ENCODE results near the gene PKD1. TPM values are rescaled to one million over a fixed set of nuclear protein-coding genes. Genes with fewer than 3 reads are reported as not detected.

The PKD1 gene
- total RNA-seq, 2 experiments from 2014 or later = 65.3 to 70.7 TPM

DNA sequence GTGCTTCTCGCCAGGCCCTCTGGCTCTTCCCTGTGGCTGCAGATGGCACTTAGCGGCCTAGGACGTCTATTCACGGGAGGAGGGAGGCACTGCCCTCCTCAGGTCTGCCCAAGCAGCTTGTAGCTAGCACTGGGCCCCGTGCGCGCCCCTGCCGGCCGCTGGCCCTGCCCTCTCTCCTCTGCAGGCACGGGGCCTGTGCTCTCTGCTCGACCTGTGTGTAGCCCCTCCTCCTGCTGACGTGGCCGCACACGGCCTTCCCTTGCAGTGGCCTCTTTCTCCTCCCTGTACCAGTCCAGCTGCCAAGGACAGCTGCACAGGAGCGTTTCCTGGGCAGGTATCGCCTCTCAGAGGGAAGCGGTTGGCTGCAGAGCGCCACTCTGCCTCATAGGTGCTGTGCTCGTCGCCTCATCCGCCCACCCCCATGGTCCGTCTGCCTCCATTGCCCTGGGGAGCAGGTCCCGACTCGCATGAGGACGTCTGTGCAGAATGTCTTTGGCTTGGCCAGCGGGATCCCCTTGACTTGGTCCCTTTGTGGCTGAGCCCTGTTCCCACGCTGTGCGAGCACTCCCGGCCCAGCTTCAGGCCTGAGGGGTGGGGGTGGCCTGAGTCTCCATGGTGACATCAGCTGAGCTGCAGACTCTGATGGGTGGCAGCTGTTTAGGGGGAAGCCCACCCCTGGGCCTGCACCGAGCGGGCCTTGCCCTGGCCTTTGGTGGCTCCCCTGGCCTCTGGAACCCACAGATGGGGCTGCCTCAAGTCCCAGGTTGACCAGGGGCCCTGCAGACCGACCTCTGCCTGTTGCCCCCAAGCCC, 53.3 kb downstream of the PKD1 start:
- ChIA-PET CTCF (interaction anchor here (1.9 kb wide), 1 partner anchor 58 kb away, joined by 5 read pairs; no protein-coding TSS in a partner anchor), POLR2A (no interaction called here)

DNA sequence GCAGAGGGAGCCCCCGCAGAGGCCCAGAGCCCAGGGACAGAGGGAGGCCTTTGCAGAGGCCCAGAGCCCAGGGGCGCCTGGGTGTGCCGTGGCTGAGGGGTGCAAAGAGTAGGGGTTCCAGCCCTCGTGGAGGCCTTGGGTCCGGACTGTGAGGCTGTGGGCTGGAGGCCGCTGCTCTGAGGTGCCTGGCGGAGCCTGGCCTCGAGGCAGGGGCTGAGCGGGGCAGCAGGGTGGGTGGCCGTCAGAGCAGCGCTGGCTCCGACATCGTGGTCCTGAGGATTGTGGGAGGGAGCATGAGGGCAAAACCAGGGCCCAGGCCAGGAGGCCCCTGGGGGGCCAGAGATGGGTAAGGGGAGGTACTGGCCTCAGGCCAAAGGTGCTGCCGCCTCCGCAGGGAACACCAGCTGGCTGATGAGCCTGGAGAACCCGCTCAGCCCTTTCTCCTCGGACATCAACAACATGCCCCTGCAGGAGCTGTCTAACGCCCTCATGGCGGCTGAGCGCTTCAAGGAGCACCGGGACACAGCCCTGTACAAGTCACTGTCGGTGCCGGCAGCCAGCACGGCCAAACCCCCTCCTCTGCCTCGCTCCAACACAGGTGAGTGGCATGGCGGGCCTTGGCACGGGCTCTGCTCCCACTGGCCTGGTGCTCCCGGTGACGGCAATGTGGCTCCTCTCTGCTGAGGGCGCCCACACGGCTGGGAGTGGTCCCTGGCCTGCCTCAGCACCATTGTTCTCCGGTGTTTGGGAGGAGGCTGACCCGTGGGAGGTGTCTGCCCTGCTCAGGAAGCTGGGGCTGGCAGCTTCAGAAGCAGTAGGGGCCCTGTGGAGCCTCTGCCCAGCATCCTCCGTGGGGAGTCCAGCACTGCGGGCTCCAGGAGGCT, 54.3 kb downstream of the PKD1 start:
- ChIA-PET POLR2A (no interaction called here), CTCF (interaction anchor here (1.9 kb wide), 1 partner anchor 59 kb away, joined by 5 read pairs; no protein-coding TSS in a partner anchor)

GRCh38 chr16:2079991-2080390, 55.7 kb downstream of the PKD1 start:
- ChIA-PET POLR2A (no interaction called here), CTCF (no interaction called here)

GRCh38 chr16:2079311-2079800, 56.3 kb downstream of the PKD1 start:
- ChIA-PET POLR2A (no interaction called here), CTCF (no interaction called here)

DNA sequence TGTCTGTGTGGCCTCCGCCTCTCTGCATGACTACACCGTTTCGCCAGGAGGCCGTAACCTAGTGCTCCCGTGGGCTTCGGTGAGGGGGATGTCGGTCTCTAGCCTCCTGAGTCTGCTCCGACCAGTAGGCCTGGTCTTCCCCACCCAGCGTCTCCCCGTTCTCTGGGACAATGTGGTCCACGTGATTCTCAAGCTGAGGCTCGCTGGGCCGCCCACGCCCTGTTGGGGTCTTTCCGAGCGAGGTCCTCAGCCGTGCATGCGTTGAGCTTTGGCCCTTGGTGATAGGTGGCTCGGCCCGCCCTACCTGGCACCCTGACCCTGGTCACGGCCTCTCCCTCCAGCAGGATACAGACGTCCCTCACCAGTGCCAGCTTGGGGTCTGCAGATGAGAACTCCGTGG, 57.0 kb downstream of the PKD1 start:
- ChIA-PET POLR2A (no interaction called here), CTCF (no interaction called here)

DNA sequence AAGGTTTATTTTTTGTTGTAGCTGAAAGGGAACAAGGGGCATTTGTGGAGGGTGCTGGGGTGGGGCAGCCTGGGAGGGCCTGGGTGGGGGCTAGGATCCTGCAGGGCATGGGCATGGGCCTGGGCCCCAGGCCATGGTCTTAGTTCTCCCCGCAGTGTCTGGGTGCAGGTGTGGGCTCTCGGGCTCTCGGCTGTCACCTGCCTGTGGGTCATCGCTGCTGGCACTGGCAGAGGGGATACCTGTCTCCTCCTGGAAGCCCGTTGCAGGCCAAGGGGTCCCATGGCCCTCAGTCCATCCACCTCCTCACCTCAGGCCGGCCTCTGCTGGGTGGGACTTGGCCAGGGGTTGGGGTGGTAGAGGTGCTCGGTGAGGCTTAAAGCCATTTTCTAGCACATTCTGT, 57.6 kb downstream of the PKD1 start:
- POLR2A ChIA-PET = no interaction called here
- CTCF ChIA-PET = no interaction called here

GRCh38 chr16:2077696-2078095, 58.0 kb downstream of the PKD1 start:
- POLR2A ChIA-PET = no interaction called here
- CTCF ChIA-PET = no interaction called here

- POLR2A ChIA-PET = no interaction called here
- CTCF ChIA-PET = no interaction called here
Observed at GRCh38 chr16:2077016-2077415, 58.7 kb downstream of the PKD1 start.

DNA sequence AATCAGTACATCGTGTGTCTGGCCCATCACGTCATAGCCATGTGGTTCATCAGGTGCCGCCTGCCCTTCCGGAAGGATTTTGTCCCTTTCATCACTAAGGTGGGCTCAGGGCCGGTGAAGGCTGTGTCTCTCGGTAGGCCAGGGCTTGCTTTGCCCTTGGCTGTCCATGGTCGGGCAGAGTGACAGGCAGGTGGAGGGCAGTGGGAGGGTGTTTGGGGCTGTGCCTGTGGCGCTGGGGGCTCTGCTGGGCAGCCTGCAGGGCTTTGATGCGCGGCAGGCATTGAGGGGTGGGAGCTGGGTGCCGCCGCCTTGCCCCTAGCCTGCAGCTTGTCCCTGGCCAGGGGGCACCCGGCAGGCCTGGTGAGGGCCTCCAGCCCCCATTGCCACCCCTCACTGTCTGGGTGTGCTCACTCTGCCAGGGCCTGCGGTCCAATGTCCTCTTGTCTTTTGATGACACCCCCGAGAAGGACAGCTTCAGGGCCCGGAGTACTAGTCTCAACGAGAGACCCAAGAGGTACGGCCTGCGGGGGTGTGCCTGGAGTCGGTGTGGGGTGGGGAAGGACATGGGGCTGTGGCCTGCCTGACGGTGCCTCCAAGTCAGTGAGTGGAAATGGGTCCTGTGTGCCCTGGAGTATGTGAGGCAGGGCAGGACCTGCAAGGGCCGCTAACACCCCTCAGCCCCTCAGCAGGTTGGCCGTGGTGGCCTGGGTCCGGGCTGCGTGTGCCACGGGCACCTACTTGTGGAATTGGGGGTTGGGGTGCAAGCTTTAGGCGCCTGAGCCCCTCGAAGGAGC, 59.4 kb downstream of the PKD1 start:
- ChIA-PET CTCF (no interaction called here), POLR2A (no interaction called here)

DNA sequence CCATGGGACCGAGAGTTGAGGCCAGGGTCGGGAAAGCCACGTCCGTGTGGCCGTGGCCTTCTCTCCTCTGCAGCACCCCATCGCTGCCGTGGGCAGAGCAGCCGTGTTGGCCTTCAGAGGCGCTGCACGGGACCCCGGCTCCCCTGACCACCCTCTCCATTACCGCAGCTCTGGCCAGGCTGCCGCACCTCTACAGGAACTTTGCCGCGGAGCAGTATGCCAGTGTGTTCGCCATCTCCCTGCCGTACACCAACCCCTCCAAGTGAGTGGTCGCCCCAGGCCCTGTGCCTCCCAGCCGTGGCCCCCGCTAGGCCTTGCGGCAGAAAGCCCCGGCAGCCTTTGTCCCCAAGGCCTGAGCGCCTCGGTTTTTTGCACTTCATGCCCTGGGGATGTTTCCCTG, 60.1 kb downstream of the PKD1 start:
- CTCF ChIA-PET = no interaction called here
- POLR2A ChIA-PET = no interaction called here

GRCh38 chr16:2074071-2074470, 61.6 kb downstream of the PKD1 start:
- POLR2A ChIA-PET = interaction anchor here (0.7 kb wide), 1 partner anchor 103 kb away, joined by 3 read pairs; no protein-coding TSS in a partner anchor
- CTCF ChIA-PET = no interaction called here

- ChIA-PET CTCF (interaction anchor here (0.6 kb wide), 1 partner anchor 411 kb away, joined by 3 read pairs; no protein-coding TSS in a partner anchor), POLR2A (interaction anchor here (0.6 kb wide), 1 partner anchor 15 kb away, joined by 3 read pairs; no protein-coding TSS in a partner anchor)
Observed at GRCh38 chr16:2072926-2073325, 62.8 kb downstream of the PKD1 start.

- ChIA-PET CTCF (interaction anchor here (1.2 kb wide), 1 partner anchor 70 kb away, joined by 3 read pairs; no protein-coding TSS in a partner anchor), POLR2A (no interaction called here)
Observed at GRCh38 chr16:2071454-2072202, 64.1 kb downstream of the PKD1 start.

GRCh38 chr16:2070576-2071453, 64.9 kb downstream of the PKD1 start:
- ChIA-PET CTCF (interaction anchor here (1.2 kb wide), 1 partner anchor 70 kb away, joined by 3 read pairs; no protein-coding TSS in a partner anchor), POLR2A (no interaction called here)

DNA sequence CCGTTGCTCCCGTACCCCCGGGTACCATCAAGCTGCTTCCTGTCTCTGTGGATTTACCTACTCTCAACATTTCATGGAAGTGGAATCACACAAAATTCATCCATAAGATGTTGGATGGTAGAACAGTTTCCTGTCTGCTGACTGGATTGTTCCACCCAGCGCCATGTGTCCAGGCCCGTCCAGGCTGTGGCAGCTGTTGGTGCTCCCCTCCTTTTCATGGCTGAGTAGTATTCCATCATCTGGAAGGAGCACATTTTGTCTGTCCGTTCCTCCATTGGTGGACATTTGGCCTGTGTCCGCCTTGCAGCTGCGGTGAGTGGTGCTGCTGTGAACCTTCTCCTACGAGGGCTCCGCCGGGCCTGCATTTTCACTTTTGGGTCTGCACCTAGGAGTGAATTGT, 69.6 kb downstream of the PKD1 start:
- CTCF ChIA-PET = interaction anchor here (1.2 to 1.3 kb wide), 2 partner anchors 43 to 74 kb away, joined by 3 to 5 read pairs; no protein-coding TSS in a partner anchor
- POLR2A ChIA-PET = no interaction called here

- POLR2A ChIA-PET = interaction anchor here (0.6 kb wide), 1 partner anchor 21 kb away, joined by 8 read pairs; no protein-coding TSS in a partner anchor
Observed at GRCh38 chr16:2064368-2064945, 71.2 kb downstream of the PKD1 start.

DNA sequence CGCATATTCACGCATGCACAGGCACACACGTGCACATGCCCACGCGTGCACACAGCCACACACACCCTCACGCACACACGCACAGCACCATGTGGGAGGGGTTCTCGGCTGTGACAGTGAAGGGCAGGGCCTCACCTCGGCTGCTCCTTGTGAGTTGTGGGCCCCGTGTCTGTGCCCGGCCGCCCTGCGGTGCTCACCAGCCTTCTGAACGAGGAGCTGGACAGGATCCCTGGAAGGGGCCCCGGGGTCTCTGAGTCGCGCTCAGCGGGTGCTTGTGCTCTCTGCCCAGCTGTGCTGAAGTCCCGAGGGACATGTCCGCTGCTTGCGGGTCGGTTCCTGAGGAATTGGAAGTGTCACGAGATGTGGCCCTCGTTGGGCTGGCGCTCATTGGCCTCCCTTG, 71.8 kb downstream of the PKD1 start:
- POLR2A ChIA-PET = no interaction called here
- CTCF ChIA-PET = interaction anchor here (1.3 kb wide), 1 partner anchor 41 kb away, joined by 5 read pairs; no protein-coding TSS in a partner anchor

More at GRCh38 chr16:2064368-2064945, 71.2 kb downstream of the PKD1 start:
- CTCF ChIA-PET = interaction anchor here (1.3 kb wide), 1 partner anchor 42 kb away, joined by 5 read pairs; no protein-coding TSS in a partner anchor
